B cell (primary cell): ENCODE results near the gene SPHKAP. TPM values are rescaled to one million over a fixed set of nuclear protein-coding genes. Genes with fewer than 3 reads are reported as not detected.

Experiments
- ATAC-seq: fragments of 200-7000 bp; cut with Tn5 transposase; one replicate; pipeline ENCODE4 v1.10.0; 2021; ENCODE audit warnings: low read depth, mild to moderate bottlenecking, moderate number of reproducible peaks, moderate library complexity
- CTCF ChIA-PET: fragments of 350-600 bp; sonication (Branson Sonifier 250); formaldehyde crosslinking; loops from one replicate; lab custom pipeline; 2021; ENCODE audit warnings: antibody characterized with exemption, inconsistent platforms; lab: Charles Lee
- POLR2A ChIA-PET: fragments of 350-600 bp; sonication (Branson Sonifier 250); formaldehyde crosslinking; loops from one replicate; lab custom pipeline; 2021; ENCODE audit warnings: antibody characterized with exemption; lab: Charles Lee
- DNase-seq: peaks from one replicate; pipeline ENCODE4 v3.0.0; 2013
- H2AFZ ChIP-seq: 2 replicates; pipeline ENCODE4 v1.6.1; 2012; ENCODE audit warnings: mild to moderate bottlenecking, low read depth, low read length; ENCODE audit not compliant: insufficient read depth, poor library complexity, severe bottlenecking
- H3K27ac ChIP-seq, 2 donors: 1 replicate in 1 of 2; 2 replicates in 1 of 2; pipeline ENCODE4 v1.5.1; 2012 to 2013; ENCODE audit warnings: low read length in 2 of 2, mild to moderate bottlenecking in 2 of 2, moderate library complexity in 1 of 2
- H3K27me3 ChIP-seq, 4 experiments: fragments of 200-600 bp in 1 of 4; sonication (generic) in 1 of 4; replicated peaks in 1 of 4; 1 replicate in 2 of 4; 2 replicates in 2 of 4; pipeline versions ENCODE4 v1.6.1 to v1.7.0; 2013 to 2016; ENCODE audit warnings: low read length in 3 of 4, mild to moderate bottlenecking in 2 of 4, mixed read lengths in 1 of 4, moderate library complexity in 1 of 4; ENCODE audit not compliant: insufficient read depth in 4 of 4, control insufficient read depth in 3 of 4; ENCODE audit errors: control extremely low read depth in 1 of 4
- H3K36me3 ChIP-seq, 2 experiments: replicated peaks in 1 of 2; 1 replicate in 1 of 2; 2 replicates in 1 of 2; pipeline versions ENCODE4 v1.6.1 to v1.7.1; 2013; ENCODE audit warnings: low read length in 1 of 2; ENCODE audit not compliant: insufficient read depth in 2 of 2, control insufficient read depth in 1 of 2; ENCODE audit errors: control extremely low read depth in 1 of 2, extremely low read depth in 1 of 2
- H3K4me1 ChIP-seq, 2 donors: fragments of 200-600 bp in 1 of 2; sonication (generic) in 1 of 2; 1 replicate in 1 of 2; 2 replicates in 1 of 2; pipeline versions ENCODE4 v1.5.1 to v1.6.1; 2013 to 2017; ENCODE audit warnings: low read length in 2 of 2; ENCODE audit not compliant: control insufficient read depth in 2 of 2, insufficient read depth in 2 of 2
- H3K4me2 ChIP-seq: replicated peaks from 2 replicates; pipeline ENCODE3; 2012; ENCODE audit warnings: mild to moderate bottlenecking, low read depth, low read length; ENCODE audit not compliant: poor library complexity, severe bottlenecking
- H3K4me3 ChIP-seq, 5 experiments: fragments of 200-600 bp in 1 of 5; sonication (generic) in 1 of 5; 1 replicate in 3 of 5; 2 replicates in 2 of 5; pipeline versions ENCODE4 v1.5.1 to v1.7.0; 2011 to 2016; ENCODE audit warnings: low read length in 4 of 5, mild to moderate bottlenecking in 4 of 5, low read depth in 2 of 5, control low read depth in 1 of 5, moderate library complexity in 1 of 5; ENCODE audit not compliant: insufficient read depth in 1 of 5; ENCODE audit errors: control extremely low read depth in 1 of 5, extremely low read depth in 1 of 5
- H3K79me2 ChIP-seq: fragments of 200-600 bp; sonication (generic); one replicate; pipeline ENCODE4 v1.6.0; 2016; ENCODE audit warnings: low read length; ENCODE audit not compliant: control insufficient read depth, insufficient read depth
- H3K9ac ChIP-seq: fragments of 200-600 bp; sonication (generic); 2 replicates; pipeline ENCODE4 v1.6.1; 2017; ENCODE audit warnings: mild to moderate bottlenecking, low read length, moderate library complexity
- H3K9me3 ChIP-seq, 3 donors: one replicate each; pipeline versions ENCODE4 v1.6.1 to v1.7.1; 2013; ENCODE audit warnings: low read length in 2 of 3; ENCODE audit not compliant: control insufficient read depth in 2 of 3, insufficient read depth in 1 of 3; ENCODE audit errors: control extremely low read depth in 1 of 3
- H4K20me1 ChIP-seq: 2 replicates; pipeline ENCODE4 v1.6.0; 2012; ENCODE audit warnings: mild to moderate bottlenecking, low read length; ENCODE audit not compliant: insufficient read depth, control insufficient read depth, poor library complexity, severe bottlenecking
- H3K27ac Mint-ChIP-seq: one replicate; pipeline ENCODE4 v1.8.0; 2021; ENCODE audit warnings: mixed read lengths
- H3K27me3 Mint-ChIP-seq: one replicate; pipeline ENCODE4 v1.8.0; 2021; ENCODE audit warnings: mixed read lengths
- H3K4me1 Mint-ChIP-seq: one replicate; pipeline ENCODE4 v1.8.0; 2021; ENCODE audit warnings: mixed read lengths
- H3K4me3 Mint-ChIP-seq: one replicate; pipeline ENCODE4 v1.8.0; 2021; ENCODE audit warnings: mixed read lengths
- H3K9me3 Mint-ChIP-seq: one replicate; pipeline ENCODE4 v1.8.0; 2022; ENCODE audit warnings: mixed read lengths; ENCODE audit not compliant: insufficient read depth
- EZH2 ChIP-seq: IDR thresholded peaks from 2 replicates; pipeline ENCODE4 v1.6.1; 2012; ENCODE audit warnings: borderline replicate concordance, low read depth, mild to moderate bottlenecking, moderate library complexity, low read length; ENCODE audit not compliant: insufficient read depth, poor library complexity, severe bottlenecking
- WGBS: methylation state at CpG from one replicate; pipeline ENCODE4 v1.1.5; 2013; ENCODE audit warnings: missing lambda C conversion rate; ENCODE audit not compliant: insufficient coverage; 5-methylcytosine and 5-hydroxymethylcytosine counted together
- intact Hi-C: fragments of 100-400 bp; cut with micrococcal nuclease; formaldehyde crosslinking; loops from one replicate; pipeline ENCODE4 v1.10.0; 2022
- polyA plus RNA-seq: library from polyadenylated mRNA; depleted of rRNA; stranded (reverse); fragments of >200 nt; gene quantifications from 2 replicates; pipeline ENCODE4 v1.2.3, GENCODE V29; 2012
- total RNA-seq, 2 donors: library from RNA; stranded (reverse); fragments of 120-200 nt in 1 of 2; gene quantifications; 1 replicate in 1 of 2; 2 replicates in 1 of 2; pipeline versions ENCODE4 v1.2.3 to v1.2.4, GENCODE V29; 2013 to 2022
- TF ChIP-seq, protein P1 (sequence below): fragments of 200-600 bp; IDR thresholded peaks from one replicate; pipeline ENCODE4 v1.8.0; 2022; ENCODE audit warnings: antibody characterized with exemption, mild to moderate bottlenecking

SPHKAP gene
- total and polyA plus RNA-seq, 2 donors (not counting 1 experiment from before 2014, with no cell fraction given): not detected

GRCh38 chr2:228084717-228085116 is 96.8 kb downstream of the SPHKAP start:
- Histone ChIP-seq H3K9ac (no peak overlapping the region), H3K27me3 (no peaks in the 10 kb centered on the region), H3K4me2 (no peak overlapping the region), H3K9me3 (peaks cover 0 to 6% (median 0%) of the 10 kb centered on the region in 3 donors), H3K4me3 (no peak overlapping the region), H3K36me3 (no peaks in the 10 kb centered on the region), H4K20me1 (no peaks in the 10 kb centered on the region), H3K4me1 (no peaks in the 10 kb centered on the region), H3K27ac (no peak overlapping the region), H3K79me2 (no peaks in the 10 kb centered on the region), H2AFZ (no peak overlapping the region)
- TF ChIP-seq, protein P1, sequence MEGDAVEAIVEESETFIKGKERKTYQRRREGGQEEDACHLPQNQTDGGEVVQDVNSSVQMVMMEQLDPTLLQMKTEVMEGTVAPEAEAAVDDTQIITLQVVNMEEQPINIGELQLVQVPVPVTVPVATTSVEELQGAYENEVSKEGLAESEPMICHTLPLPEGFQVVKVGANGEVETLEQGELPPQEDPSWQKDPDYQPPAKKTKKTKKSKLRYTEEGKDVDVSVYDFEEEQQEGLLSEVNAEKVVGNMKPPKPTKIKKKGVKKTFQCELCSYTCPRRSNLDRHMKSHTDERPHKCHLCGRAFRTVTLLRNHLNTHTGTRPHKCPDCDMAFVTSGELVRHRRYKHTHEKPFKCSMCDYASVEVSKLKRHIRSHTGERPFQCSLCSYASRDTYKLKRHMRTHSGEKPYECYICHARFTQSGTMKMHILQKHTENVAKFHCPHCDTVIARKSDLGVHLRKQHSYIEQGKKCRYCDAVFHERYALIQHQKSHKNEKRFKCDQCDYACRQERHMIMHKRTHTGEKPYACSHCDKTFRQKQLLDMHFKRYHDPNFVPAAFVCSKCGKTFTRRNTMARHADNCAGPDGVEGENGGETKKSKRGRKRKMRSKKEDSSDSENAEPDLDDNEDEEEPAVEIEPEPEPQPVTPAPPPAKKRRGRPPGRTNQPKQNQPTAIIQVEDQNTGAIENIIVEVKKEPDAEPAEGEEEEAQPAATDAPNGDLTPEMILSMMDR: no peak
- TF ChIP-seq EZH2: no peak
- no CpG with 5 or more reads among the region's 2 CpGs for WGBS
- Mint-ChIP-seq H3K4me1 (no peaks in the 10 kb centered on the region), H3K9me3 (peaks cover 4% of the 10 kb centered on the region), H3K27ac (no peak overlapping the region), H3K27me3 (no peaks in the 10 kb centered on the region), H3K4me3 (no peak overlapping the region)
- ChIA-PET CTCF (no interaction called here), POLR2A (no interaction called here)
- intact Hi-C loops: no loop called here
- no peak for ATAC-seq
- DNase-seq: no peak

DNA sequence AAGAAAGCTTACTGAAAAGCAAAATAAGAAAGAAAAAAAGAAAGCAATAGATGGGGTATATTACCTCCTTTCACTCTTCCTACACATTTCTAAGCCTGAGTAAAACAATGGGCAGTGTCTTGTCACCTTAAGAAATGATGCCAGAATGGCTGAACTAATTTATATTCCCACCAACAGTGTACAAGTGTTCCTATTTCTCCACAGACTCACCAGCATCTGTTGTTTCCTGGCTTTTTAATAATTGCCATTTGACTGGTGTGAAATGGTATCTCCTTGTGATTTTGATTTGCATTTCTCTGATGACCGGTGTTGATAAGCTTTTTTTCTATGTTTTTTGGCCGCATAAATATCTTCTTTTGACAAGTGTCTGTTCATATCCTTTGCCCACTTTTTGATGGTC is 98.4 kb downstream of the SPHKAP start:
- ChIA-PET CTCF (no interaction called here), POLR2A (no interaction called here)

More for the DNA sequence above, 98.4 kb downstream of the SPHKAP start:
- Mint-ChIP-seq H3K27me3 (no peaks in the 10 kb centered on the region), H3K4me3 (no peak overlapping the region), H3K4me1 (no peaks in the 10 kb centered on the region), H3K27ac (no peak overlapping the region), H3K9me3 (no peaks in the 10 kb centered on the region)
- Histone ChIP-seq H3K9me3 (peaks cover 0 to 8% (median 0%) of the 10 kb centered on the region in 3 donors), H3K4me2 (no peak overlapping the region), H2AFZ (no peak overlapping the region), H3K4me1 (no peaks in the 10 kb centered on the region), H3K4me3 (no peak overlapping the region), H3K27me3 (no peaks in the 10 kb centered on the region), H4K20me1 (no peaks in the 10 kb centered on the region), H3K27ac (no peak overlapping the region), H3K9ac (no peak overlapping the region), H3K79me2 (no peaks in the 10 kb centered on the region), H3K36me3 (no peaks in the 10 kb centered on the region)
- no CpG with 5 or more reads among the region's 2 CpGs for WGBS
- no peak for ATAC-seq
- intact Hi-C loops: no loop called here
- TF ChIP-seq, protein P1: no peak
- TF ChIP-seq EZH2: no peak
- DNase-seq: no peak
